Retinal pigment epithelial cell (primary cell): ENCODE measurements around the gene PLPP7.

Source experiments
- DNase-seq: peaks from one replicate; pipeline ENCODE4 v3.0.0-alpha.2; 2010; ENCODE audit warnings: low read depth
- H3K4me3 ChIP-seq: 2 replicates; pipeline ENCODE4 v1.5.1; 2011; ENCODE audit warnings: mild to moderate bottlenecking, low read length, control low read depth, moderate library complexity
- TF ChIP-seq, protein P1 (sequence below): conservative IDR thresholded peaks from 2 replicates; pipeline ENCODE4 v1.5.1; 2011; ENCODE audit warnings: low read depth, low read length, control low read depth, inconsistent platforms

PLPP7 gene

GRCh38 chr9:131308452-131308851, 18.9 kb downstream of the PLPP7 start:
- no peak for DNase-seq
- no peak overlapping the region for H3K4me3 ChIP-seq
- TF ChIP-seq, protein P1, sequence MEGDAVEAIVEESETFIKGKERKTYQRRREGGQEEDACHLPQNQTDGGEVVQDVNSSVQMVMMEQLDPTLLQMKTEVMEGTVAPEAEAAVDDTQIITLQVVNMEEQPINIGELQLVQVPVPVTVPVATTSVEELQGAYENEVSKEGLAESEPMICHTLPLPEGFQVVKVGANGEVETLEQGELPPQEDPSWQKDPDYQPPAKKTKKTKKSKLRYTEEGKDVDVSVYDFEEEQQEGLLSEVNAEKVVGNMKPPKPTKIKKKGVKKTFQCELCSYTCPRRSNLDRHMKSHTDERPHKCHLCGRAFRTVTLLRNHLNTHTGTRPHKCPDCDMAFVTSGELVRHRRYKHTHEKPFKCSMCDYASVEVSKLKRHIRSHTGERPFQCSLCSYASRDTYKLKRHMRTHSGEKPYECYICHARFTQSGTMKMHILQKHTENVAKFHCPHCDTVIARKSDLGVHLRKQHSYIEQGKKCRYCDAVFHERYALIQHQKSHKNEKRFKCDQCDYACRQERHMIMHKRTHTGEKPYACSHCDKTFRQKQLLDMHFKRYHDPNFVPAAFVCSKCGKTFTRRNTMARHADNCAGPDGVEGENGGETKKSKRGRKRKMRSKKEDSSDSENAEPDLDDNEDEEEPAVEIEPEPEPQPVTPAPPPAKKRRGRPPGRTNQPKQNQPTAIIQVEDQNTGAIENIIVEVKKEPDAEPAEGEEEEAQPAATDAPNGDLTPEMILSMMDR, result no peak

- H3K4me3 ChIP-seq, result no peak overlapping the region
- TF ChIP-seq, protein P1, result no peak
- no peak for DNase-seq
Measured at GRCh38 chr9:131308906-131309529, 19.5 kb downstream of the PLPP7 start.

DNA sequence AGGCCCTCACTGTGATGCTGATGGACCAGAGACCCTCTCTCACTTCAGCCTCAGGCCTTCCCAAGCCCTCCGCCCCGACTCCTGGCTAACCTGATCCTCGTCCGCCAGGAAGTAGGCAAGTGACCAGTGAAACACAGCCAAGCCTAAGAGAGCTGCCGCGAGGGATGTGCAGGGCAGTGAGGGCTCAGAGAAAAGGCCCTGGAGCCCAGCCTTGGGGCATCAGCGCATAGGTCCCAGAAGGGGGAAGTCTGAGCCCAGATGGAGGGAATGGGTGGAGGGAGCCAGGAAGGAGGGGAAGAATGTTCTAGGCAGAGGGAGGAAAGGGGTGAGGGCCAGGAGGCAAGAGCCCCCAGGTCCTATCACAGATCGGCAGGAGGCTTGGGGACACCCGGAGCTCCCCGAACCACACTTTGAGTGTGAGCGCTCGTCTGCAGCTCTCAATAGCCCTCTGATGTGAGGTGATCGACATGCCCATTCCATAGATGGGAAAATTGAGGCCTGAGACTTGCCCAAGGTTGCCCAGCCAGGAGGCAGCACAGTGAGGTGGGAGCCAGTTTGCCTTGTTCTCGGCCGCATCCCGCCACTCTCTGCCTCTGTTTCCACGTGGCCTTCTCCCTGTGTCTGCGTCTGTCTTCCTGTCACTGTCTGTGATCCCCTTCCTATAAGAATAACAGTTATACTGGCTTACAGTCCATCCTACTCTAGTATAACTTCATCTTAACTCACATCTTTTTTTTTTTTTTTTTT, 20.2 kb downstream of the PLPP7 start:
- no peak overlapping the region for H3K4me3 ChIP-seq
- DNase-seq, result no peak
- TF ChIP-seq, protein P1, result no peak

DNA sequence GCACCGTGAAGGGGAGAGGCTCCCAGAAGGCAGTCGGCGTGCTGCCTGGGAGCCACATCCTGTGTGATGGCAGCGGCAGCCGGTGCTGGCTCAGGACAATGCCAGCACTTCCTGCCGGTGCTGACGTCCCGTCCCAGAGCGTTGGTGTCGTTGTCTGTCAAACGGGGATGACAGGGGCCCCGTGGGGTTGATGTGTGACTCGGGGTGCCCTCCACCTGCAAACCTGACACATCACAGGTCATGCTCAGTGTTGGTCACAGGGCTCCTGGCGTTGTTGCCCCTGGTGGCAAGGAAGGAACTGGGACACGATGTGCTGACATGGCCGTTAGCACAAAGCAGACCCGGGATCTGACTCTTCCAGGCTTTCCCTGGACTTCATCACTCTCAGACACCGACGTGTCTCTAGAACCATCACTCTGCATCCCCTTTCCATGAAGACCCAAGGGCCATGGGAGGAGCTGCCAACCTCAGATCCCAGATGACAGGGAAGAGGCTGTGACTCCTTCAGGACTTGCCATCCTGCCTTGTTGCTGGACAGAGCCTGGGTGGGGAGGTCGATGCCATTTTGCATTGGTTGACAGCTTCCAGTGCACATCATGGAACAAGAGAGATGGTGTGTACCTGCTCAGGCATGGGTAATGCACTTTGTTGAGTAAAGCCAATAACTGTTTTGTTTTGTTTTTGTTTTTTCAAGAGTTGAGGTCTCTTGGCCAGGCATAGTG, 21.5 kb downstream of the PLPP7 start:
- no peak overlapping the region for H3K4me3 ChIP-seq
- TF ChIP-seq, protein P1, result no peak
- DNase-seq, result no peak

DNA sequence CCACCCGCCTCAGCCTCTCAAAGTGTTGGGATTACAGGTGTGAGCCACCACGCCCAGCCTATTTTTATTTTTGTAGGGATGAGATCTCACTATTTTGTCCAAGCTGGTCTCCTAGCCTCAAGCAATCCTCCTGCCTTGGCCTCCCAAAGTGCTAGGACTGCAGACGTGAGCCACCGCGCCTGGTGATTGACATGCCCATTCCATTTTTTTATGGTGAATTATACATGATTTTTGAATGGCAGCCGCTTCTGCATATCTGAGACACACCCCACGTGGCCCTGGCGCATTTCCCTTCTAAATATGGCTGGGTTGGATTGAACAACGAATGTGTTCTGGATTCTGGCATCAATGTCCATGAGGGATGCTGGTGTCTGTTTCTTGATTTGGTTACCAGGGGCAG, 22.7 kb downstream of the PLPP7 start:
- TF ChIP-seq, protein P1, result no peak

DNA sequence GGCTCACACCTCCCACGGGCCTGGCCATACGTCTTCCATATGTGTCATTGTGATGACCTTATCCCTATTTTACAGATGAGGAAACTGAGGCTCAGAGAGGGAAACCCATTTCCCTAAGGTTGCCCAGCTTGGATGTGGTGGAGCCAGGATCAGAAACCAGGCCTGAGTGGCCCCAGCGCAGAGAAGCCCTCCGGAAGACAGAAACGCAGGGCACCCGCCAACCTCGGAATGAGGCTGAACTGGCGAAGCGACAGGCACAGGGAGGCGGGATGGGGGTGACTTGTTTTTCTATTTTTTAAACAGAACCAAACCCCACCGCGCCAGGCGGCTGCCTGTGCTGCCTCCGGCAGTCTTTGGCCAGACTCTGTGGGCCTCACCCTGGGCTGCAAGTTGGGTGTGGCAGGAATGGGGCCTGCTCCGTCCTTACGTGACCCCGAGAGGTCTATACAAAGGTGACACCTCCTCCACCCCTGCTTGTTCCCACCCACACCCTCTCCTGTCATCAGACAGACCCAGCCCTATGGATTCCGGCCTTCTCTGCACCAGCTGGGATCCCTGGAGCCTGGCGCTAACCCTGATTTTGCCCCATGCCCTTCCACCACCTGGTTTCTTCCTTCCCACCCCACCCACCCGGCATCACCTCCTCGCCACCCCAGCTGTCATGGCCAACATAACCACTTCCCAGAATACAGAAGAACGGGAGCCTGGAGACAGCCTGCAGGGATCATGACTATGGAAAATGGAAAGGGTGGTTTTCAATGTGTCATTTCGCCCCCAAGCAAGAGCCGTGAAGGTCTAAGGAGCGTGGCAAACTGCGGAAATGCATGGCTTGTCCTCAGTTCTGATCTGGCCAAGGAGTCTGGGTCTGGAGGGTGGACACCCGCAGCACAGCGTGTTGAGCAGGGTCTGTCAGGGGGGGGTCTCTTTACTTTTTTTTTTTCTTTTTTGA, 23.6 kb downstream of the PLPP7 start:
- H3K4me3 ChIP-seq, result no peak overlapping the region
- TF ChIP-seq, protein P1, result no peak
- no peak for DNase-seq

More for the DNA sequence above, 22.7 kb downstream of the PLPP7 start:
- DNase-seq, result no peak
- H3K4me3 ChIP-seq, result no peak overlapping the region
